HG02938 (cell line): ENCODE data around the gene ARVCF.

Experiments used
- ATAC-seq: cut with Tn5 transposase; IDR thresholded peaks from one replicate; pipeline ENCODE4 v1.9.1; 2021; ENCODE audit warnings: mild to moderate bottlenecking, moderate library complexity; ENCODE audit not compliant: unreplicated experiment

The ARVCF gene

DNA sequence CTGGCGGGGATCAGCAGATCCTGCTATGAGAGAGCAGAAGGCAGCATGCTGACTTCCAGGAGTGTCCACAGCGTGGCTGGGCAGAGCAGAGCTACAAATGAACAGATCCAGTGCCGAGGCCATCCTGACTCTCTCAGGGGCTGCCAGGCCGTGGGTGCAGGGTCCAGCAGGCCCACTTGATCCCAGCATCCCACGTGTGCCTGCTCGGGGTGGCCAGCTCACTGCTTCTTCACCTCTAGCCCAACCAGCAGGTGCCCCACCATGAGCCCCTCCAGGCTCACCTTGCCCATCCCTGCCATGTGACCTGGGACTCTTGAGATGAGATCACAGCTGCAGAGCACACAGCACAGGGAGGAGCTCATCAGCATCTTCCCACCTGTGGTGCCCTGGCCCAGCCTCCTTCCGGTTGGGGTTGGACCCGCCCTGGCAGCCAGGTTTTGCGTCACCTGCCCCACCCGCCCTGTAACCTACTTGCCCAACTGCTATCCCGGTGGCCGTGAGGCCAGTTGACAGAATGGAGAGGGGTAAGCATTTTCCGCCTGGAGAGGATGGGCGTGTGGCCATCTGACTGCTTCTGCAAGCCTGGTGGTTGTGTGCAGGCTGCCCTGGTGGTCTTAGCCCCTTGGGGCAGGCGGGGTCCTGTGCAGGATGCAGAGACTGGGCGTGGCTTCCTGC is 15.2 kb upstream of the ARVCF start:
- no peak for ATAC-seq

DNA sequence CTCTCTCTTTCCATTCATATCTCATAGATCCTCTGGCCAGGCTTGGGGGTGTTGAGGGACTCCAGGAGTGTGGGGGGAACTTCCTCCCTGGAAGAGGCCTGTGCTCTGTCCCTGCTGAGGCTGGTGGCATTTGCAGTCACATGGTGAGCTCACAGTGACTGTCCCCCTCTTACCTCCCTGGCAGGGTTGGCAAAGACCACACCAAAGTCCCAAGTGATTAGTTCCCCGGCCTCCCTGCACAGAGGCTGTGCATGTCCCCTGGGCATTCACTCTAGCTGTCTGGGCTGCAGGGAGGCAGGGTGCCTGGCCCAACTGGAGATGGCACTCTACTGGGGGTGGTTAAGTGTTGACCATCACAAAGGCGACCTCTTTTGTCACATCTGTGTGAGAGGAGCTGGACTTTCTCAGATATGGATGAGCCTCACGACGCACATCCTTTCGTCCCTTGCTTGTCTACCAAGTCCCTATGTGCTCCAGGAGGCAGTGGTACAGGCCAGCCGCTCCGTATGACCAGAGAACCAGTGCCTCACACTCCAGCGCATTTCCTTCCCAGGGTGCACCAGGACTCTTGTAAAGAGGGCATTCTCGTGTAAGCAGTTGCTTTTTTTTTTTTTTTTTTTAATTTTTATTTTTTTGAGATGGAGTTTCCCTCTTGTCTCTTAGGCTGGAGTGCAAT is 13.1 kb upstream of the ARVCF start:
- no peak for ATAC-seq

DNA sequence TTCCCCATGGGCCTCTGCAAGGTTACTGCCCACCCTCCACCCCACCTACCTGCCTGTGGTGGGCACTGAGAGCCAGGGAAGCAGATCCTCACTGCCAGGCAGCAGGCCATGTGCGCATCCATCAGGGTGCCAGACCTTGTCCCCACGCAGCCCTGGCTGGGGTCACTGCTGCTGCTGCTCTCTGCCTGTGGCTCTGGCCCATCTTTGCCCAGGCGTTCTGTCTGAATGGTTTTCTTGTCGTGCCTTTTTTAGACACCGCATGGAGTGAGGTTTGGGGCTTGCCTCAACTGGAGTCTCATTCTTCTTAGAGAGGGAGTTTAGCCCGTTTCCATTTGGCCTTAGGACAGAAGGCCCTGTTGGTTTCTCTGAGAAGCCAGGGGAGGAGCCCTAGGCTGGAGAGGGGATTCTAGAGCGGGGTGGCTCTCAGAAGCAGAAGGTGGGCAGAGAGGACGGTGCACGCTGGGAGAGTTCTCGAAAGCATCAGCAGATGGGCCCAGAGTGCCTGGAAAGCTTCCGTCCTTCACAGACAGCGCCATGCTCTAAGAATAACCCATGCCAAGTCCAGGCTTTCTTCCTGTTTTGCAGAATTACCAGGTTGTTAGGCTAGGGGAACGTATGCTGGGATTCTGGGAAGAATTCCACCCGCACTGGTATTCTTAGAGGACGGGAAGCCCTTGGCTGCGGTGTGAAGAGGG is 12.4 kb upstream of the ARVCF start:
- ATAC-seq = no peak

DNA sequence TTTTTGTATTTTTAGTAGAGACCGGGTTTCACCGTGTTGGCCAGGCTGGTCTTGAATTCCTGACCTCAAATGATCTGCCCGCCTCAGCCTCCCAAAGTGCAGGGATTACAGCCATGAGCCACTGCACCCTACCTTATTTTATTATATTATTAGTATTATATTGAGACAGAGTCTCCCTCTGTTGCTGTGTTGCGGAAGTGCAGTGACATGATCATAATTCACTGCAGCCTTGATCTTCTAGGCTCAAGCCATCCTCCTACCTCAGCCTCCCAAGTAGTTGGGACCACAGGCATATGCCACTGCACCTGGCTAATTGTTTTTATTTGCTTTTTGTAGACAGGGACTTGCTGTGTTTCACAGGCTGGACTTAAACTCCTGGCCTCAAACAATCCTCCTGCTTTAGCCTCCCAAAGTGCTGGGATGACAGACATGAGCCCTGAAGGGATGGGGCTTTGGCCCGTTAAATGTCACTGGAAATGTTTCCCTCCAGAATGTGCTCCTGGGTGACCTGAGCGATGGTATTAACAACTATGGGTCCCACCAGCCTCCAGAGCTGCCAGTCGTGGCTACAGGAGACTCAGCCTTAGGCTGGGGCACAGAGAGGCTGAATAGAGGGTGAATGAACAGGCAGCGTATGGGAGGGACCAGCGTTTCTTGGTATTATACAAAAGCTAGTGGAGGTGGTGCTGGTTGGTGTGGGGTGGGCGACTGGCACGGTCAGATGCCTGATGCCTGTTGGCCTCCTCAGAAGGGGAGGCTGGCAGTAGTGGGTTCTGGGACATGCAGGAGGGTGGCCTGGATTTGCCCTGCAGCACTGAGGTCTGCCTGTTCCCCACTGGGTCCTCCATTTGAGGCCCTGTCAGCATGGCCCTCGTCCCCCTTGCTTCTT is 11.6 kb upstream of the ARVCF start:
- no peak for ATAC-seq

DNA sequence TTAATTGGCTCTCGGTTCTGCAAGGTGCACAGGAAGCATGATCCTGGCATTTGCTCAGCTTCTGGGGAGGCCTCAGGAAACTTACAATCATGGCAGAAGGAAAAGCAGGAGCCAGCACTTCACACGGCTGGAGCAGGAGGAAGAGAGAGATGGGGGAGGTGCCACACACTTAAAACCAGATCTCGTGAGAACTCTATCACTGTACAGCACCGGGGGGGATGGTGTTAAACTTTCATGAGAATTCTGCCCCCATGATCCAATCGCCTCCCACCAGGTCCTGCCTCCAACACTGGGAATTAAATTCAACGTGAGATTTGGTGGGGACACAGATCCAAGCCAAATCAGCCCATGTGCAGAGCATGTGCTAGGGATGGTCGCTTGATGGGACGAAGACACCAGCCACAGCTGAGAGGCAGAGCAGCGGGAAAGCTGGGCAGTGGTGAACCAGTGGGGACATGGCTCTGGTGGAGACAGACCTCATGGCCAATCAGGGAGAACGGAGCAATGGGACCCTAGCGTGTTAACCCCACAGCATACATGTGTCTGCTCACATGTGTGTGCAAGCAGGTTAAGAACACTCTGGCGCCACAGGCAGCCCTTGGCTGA is 10.5 kb upstream of the ARVCF start:
- ATAC-seq = no peak

DNA sequence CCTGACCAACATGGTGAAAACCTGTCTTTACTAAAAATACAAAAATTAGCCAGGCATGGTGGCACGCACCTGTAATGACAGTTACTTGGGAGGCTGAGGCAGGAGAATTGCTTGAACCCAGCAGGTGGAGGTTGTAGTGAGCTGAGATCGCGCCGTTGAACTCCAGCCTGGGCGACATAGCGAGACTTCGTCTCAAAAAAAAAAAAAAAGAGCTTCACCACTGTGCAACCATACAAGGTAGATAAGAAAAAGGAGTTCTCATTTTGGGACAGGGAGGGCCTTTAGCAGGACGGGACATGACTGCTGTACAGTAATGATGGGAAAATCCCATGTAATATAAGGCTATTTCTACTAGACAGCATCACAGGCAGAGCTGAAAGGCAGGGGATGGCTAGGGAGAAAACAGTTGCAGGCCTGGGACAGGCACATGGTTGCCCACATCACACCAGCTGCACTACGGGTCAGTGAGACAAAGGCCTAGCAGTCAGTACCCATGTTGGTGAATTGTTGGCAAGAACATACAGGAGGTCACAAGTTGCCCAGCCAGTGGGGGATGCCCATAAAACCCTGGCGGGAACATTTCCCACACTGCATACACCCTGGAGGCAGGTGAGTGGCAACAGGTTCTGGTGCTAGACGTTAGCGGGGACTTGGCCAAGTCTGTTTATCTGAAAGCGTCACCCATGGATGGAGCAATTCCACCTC is 9.7 kb upstream of the ARVCF start:
- ATAC-seq = no peak

DNA sequence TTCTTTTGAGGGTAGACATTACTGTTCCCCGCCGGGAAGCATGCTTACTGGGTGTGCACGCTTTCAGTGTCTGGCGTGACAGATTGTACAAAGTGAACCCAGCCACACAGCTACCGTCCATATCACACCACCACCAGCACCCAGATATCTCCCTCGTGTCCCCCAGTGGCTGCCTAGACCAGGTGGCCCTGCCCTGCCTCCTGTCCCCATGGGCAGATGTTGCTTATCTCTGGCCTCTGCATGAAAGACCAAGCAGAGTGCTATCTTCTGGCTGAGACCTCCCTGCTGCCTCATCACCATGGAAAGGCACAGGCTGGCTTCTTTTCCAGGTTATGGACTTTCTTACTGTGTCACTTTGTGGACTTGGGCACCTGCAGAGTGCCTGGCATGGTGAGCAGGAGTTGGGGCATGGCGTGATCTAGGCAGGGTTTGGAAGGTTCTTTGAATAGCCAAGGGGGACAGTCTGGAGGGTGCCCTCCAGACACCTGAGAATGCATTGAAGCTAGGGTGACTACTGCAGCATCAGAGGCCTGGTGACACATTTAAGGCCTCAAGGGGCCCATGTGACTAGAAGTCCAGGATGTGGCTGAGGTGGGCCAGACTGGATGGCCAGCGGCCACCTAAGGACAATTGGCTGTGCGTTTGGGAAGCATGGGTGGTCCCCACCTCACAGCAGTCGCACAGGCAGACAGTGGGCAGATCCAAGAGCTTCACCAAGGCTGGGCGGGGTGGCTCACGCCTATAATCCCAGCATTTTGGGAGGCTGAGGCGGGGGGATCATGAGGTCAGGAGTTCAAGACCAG is 9.0 kb upstream of the ARVCF start:
- ATAC-seq = no peak

DNA sequence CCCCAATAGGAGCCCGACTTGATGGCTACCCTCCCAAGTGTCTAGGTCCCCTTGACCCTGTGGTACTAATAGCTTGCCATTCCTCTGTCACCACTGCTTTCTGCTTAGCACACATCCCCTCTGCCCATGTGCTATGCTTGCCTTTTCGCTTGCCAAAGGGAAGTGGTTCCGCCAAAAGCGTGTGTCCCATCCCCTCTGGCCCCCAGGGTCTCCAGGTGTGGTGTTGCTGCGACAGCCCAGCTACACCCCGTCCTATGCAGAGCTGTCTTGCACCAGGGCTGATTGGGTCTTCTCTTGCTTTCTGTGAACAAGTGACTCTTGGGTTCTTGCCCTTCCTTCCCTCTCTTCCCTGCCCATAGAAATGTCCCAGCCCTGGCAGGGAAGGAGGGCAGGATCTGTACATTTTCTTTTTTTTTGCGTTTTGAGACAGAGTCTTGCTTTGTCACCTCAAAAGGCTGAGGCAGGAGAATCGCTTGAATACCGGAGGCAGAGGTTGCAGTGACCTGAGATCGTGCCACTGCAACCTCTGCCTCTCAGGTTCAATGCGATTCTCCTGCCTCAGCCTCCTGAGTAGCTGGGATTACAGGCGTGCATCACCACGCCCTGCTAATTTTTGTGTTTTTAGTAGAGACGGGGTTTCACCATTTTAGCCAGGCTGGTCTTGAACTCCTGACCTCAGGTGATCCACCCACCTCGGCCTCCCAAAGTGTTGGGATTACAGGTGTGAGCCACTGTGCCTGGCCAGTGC is 8.2 kb upstream of the ARVCF start:
- ATAC-seq = no peak

DNA sequence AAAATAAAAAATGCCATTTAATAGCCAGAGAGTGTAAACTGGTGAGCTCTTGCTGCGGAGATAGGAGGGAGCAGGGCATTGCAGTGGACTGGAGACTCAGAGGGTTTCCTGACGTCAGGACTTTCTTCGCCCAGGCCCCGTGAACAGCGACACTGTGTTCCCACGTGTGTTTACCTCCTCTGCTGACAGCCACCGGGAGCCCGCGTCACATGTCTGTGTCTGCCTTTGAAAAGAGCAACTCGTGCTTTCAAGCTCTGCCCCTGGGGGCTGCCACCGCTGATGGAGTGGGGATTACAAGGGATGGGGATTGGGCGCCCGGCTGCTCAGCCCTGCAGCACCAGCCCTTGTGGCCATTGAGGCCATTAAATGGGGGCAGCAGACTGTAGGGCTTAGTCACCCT is 7.6 kb upstream of the ARVCF start:
- ATAC-seq = no peak

DNA sequence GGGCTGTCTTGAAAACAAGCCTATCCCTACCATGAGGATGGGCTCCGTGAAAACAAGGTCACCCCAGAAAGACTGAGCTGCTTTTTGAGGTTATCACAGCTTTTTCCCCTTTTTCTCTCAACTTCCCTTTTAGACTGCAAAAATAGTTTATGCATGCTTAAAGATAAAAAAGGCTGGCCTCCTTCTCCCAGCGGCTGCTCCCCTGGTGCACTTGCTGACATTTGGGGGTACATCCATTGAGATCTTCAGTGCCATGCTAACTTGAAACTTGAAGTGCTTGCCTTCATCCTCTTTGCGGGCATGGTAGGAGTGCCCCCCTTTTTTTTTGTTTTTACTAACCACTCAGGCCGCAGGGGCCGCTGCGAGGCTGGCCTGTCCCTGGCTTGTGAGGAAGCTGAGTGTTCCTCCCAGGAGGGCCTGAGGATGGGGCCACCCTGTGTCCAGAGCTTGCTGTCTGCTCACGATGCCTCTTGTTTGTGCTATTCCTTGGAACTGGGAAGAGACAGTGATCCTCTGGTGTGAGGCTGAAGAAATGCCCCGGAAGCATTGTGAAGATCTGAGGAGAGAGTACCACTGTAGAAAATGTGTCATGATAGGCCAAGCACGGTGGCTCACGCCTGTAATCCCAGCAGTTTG is 6.5 kb upstream of the ARVCF start:
- ATAC-seq = no peak

DNA sequence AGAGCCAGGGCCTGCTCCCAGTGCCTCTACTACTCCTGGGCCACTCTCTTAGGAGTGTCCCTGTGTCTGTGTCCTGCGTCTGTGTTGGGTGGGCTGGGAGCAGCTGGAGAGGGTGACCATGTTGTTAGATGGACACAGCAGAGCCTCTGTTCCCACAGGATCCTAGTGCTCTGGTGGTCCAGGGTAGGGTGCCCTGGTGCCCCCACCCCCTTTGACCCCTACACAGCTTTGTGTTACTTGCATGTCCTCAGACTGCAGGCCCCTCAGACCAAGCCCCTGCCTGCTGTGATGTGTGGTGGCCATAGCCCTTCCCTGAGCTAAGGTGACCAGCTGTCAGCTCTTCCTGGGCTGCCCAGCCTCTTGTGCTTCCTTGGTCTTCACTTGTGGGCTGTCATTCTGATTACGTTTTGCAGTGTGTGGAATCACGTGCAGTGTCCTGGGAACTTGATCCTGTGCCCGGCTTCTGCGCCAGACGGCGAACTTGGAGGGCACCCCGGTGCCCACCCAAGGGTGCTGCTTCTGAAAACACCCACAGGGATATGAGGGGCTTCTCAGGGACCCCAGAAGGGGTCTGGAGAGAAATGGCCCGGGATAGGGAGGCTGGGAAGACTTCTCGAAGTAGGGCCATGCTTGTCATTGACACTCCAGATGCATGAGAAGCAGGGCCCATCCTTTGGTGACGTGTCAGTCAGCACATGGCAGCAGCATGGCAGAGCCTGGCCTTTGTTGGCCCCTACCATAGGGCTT is 5.8 kb upstream of the ARVCF start:
- ATAC-seq = no peak

DNA sequence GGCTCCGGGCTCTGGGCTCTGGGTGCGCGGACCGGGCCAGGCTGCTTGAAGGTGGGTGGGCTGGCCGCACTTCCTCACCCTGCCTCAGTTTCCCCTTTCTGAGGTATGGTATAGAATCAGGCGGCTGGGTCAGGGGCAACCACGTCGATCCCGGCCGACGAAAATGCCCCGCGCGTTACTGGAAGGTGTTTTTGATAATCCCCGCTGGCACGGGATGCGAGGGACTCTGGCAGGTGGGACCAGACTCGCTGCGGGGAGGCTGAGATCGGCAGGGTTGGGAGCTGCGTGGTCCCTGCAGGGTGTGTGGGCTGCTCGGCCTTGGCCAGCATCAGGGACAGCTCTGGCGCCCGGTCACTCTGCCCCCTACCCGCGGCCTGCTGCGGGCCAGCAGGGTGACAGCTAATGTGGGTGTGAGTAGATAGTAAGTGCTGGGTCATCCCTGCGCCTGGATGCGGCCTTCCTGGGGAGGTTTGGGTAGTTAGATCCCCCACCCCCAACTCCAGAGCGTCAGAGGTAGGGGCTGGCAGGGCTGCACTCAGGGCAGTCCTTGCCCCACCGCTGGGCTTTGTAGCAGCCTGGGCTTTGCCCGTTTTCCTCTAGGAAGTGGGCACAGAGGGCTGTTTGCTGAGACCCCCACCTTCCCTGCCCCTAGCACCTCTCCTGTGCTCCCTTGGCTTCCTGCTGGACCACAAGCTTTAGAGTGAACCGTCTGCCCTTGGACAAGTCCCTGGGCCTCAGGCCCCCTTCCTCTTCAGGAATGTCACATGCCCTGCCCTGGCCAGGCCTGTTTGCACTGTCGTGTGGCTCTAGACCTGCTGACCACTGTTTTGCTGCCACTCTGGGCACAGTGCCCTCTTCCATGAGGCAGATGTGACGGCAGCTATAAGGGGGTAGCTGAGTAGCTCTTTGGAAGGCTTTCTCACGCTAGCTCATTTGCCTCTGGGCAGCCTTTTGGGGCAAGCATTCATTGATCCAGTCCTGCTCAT is 4.9 kb upstream of the ARVCF start:
- ATAC-seq = no peak

DNA sequence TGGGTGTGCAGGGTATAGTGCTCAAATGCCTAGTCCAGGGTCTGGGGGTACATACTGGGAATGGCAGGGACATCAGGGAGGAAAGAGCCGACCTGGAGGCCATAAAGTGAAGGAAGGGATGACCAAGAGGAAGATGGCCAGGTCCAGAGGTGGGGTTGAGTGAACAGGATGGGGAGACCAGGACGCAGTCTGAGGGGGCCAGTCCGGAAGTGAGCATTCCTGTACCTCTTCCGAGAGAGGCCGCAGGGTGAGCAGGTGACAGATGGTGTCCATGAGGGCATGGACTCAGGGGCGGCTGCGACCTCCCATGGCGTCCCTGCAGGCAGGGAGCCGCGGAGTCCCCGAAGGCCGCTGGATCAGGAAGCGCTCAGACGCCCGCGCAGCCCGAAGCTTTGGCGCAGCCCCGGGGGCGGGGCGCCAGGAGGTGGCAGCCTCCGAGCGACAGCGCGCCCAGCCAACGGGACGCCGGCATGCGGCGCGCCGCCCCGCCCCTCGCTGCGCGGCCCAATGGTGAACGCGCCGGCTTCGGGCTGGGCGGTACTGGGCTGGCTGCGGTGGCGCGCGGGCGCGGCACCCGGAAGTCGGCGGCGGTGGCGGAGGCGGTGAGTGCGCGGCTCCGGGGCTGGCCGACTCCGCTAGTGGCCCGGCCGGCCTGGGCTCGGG is 4.0 kb upstream of the ARVCF start, which contains the start of gene TANGO2:
TANGO2 (plus strand) TSS at position 578 of the 663 bp plus-strand sequence. CDS start 15,689 bp downstream, outside the sequence.
- ATAC-seq = peak; percentile 52

DNA sequence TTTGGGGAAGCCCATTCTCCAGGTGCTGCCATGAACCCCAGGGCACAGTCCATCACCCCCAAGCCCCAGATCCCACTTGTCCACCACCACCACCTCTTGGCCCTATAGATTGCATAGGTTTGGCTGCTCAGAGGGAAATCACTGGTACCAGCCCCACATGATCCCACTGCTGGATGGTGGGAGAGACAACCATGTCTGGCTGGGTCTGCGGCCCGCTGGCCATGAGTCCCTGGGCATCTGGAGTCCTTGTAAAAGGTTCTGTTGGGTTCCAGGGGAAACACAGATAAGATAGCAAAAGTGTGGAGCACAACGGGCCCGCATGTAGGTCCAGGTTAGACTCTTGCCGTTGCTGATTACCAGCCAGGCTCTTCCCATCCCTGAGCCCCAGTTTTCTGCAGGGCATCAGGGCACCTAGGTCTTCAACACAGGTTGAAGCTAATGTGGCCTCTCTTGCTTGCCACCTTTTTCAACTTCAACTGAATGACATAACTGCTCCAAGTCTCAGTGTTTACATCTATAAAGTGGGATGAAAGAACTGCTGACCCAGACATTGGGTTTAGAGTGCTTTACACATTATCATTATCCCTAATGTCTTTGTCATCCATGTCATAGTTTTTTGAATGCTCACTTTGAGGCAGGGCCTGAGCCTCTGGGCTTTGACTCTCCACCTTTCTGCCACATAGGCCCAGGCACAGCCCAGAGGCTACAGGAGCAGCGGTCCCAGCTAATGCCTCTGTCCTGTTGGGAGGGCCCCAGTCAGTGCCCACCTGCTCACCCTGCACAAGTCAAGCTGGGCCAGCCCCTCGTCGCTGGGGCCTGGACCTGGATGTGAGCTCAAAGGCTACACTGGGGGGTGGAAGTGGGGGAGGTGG is 3.3 kb upstream of the ARVCF start:
- no peak for ATAC-seq

DNA sequence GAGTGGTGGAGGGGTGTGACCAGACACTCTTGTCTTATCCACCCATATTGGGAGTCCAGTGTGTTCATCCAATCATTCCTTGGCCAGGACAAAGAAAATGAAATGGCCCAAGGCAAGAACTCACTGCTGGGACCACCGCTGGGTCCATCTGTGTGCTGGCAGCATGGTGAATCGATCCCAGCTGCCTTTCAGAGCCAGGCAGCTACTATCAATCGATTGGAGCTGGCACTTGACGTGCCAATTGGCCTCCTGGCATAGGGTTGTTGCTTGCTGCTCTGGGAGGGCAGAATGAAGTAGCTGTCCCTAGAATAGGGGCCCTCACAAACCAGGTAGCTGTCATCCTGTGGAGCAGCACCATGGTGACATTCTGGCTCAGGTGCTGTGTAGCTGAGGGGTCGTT is 1.4 kb upstream of the ARVCF start:
- no peak for ATAC-seq
